ENCODE data around the gene TMEM158.

The TMEM158 gene

DNA sequence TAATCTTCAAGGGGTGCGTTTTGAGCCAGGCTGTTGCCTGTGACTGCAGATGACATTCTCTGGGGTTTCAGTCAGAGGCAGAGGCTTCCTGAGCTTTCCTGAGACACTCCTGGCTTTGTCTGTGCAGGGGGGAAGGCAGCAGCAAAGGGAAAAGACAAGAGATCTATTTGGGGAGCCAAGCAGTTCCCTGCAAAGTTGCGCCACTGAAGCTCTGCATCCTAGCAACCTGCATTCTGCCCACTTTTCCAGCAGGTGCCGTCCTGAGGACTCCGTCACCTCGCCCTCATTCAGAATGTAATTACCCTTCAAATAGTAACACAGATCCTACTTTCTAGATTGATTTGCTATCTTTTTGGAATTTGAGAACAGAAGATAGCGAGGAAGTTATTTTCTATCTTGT is 1.9 kb upstream of the TMEM158 start:
- no peak for DNase-seq

- no peak for DNase-seq
Observed at GRCh38 chr3:45227071-45227820, 1.2 kb upstream of the TMEM158 start.

DNA sequence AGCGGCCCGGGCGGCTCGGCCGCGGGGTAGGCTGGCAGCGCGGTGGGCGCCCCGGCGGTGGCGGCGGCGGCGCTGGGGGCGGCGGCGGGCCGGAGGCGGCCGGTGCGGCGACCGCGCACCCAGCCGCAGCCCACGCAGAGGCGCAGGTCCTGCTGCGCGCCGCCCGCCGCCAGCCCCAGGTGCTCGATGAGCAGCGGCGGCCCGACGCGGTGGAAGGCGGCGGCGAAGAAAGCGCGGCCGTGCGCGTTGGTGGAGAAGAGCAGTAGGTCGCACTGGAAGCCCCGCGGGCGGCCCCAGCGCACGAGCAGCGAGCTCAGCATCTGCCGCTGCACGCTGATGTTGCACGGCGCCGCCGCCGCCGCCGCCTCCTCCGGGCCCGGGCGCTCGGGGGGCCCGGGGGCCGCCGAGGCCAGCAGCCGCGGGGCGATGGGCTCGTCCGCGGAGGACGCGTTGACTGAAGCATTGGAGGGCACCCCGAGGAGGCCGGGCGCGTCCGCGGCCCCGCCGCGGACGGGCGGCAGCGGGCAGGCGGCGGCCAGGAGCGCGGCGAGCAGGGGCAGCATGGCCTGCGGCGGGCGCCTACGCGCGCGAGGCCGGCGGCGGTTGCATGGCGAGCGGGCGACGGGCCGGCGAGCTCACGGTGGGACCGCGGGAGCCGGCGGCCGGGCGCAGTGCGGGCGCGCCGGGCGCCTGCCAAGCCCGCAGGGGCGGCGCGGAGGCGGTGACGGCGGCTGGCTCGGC is 452 bp downstream of the TMEM158 start:
- DNase-seq, result peak; percentile 49

GRCh38 chr3:45224824-45225464 is 1.1 kb downstream of the TMEM158 start:
- DNase-seq, result peak; percentile 12

DNA sequence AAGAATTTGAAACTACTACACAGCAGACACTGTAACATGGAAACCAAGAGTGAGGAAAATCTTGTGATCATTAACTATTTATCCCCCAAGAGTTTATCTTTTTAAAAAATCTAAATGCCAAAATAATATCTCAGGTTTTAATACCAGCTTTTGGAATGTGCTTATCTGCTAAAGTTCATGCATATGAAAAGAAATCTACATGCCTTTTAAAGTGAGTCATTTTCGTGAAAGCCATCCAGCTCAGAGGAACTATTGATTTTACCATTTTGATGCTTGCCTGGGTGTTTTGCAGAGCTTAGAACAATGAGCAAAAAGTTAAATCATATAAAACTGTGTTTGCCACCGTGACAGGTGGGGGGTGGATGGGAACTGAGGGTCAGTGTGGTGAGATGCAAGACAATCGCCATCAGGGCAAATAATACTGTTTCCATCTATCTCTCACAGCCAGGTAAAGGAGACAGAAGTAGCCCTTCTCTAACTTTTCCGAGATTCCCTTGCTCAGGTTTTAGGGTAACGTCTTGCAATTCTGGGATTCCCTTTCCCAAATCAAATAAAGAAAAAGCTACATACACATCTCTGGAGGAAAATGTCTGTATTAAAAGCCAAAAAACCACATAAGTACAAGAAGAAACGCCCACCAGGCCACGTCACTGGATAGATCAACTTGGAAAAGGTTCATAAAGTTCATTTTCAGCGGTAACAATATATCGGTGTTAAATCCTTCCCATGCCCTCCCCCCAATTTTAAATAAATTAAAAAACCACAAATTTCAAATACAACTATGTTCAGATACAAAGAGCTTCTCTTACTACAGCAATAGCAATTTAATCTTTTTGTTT is 2.0 kb downstream of the TMEM158 start:
- peak; percentile 17 for DNase-seq

GRCh38 chr3:45219694-45220093 is 6.4 kb downstream of the TMEM158 start:
- DNase-seq, result no peak

DNA sequence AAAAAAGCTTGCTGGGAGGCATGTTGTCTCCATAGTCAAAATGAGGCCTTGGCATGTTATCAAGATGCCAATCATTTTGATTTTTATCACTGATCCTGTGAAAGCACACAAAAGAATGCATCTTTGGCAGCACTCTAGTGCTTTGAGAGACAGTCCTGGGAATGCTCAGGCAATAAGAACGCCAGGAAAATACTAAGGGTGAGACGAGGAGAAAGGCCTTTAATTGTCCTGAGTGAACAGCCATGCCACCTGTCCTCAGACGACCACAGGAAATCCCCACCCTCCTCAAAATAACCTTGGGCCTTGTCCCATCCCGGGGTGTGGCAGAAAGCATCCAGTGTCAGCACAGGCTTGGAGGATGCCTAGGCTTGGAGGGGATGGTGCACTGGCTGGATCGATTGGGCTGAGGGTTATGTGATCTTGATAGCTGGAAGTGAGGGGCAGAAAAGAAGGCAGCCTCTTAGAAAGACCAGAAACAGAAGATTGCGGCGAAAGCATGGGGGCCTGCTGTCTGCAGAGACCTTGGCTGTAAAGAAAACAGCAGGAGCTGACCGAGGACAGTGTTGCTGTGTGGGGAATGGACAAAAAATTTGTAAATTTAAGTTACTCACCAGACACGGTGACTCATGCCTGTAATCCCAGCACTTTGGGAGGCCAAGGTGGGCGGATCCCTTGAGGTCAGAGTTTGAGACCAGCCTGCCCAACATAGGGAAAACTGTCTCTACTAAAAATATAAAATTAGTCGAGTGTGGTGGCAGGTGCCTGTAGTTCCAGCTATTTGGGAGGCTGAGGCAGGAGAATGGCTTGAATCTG is 7.3 kb downstream of the TMEM158 start:
- no peak for DNase-seq

DNA sequence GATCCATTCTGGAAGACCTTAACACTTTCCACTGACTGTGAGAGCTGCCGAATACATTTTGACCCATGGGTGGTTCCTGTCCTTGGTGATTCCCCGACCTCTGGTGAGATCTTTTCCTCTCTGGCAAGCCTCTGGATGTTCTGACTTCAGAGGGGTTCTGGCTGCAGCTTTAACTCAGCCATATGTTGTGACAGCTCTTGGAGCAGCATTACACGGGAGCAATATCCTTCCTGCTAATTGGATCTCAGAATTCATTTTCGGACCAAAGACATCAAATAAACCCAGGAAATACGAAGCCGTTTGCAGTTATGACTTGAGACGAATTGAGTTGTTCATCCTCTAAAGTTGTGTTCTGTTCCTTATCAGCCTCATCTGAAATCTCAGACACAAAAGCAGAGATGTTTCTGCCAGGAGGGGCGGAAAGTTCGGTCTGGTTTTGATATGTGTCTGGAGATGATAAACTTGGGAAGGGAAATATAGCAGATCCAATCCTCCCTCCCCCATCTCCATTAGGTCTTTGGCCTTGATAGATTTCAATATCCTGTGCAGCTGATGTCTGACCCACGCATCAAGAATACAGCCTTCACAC is 10.0 kb downstream of the TMEM158 start:
- DNase-seq, result no peak

- DNase-seq, result no peak
Observed at GRCh38 chr3:45215466-45215865, 10.6 kb downstream of the TMEM158 start.

- DNase-seq, result no peak
Observed at GRCh38 chr3:45214061-45214680, 11.9 kb downstream of the TMEM158 start.

DNA sequence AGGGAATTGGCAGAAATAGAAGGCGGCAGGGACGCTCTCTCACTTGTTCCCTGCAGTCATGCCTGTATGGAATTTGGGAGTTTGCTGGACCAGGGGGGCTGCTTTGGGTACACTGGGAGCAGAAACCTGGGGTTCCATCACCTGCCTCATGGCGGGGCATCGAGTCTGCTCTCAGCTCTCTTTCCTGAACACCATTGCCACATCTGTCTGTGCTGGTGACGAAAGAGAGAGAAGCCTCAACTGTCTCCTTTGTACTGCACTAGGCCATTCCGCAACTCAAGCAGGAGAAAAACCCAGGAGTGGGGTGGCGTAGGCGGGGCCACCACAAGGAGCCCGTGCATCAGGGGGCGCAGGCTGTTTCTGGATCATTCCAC is 14.0 kb downstream of the TMEM158 start:
- DNase-seq, result no peak

DNA sequence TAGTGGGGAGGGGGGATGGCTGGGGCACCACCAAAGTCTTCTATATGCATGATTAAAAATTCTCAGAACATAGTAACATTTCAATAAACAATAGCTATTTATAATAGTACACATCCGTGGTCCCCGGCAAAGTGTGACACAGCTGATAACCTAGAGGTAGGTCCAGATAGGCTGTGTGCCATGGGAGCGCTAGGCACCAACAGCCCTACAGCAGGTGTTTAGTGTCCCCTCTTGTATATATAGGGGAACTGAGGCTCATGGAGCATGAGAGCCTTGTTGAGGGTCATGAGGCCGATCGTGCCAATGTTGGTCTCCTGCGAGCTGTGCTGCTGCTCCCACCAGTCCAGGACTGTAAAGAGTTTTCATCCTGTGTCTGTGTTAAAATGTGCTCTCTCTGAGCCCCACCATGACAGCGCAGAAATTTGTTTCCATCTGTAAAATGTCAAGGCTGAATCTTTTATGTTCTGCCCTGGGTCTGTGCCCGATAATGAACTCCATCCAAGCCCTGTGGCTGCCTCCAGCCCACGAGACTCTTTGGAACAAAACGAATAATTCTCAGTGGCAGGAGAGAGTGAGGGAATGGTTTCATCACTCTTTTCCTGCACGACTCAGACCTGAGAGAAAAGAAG is 14.5 kb downstream of the TMEM158 start:
- no peak for DNase-seq

- peak; percentile 83 for DNase-seq
Observed at GRCh38 chr3:45210308-45211041, 15.6 kb downstream of the TMEM158 start.

GRCh38 chr3:45209526-45209925 is 16.6 kb downstream of the TMEM158 start:
- no peak for DNase-seq

GRCh38 chr3:45208586-45208985 is 17.5 kb downstream of the TMEM158 start:
- DNase-seq, result no peak

DNA sequence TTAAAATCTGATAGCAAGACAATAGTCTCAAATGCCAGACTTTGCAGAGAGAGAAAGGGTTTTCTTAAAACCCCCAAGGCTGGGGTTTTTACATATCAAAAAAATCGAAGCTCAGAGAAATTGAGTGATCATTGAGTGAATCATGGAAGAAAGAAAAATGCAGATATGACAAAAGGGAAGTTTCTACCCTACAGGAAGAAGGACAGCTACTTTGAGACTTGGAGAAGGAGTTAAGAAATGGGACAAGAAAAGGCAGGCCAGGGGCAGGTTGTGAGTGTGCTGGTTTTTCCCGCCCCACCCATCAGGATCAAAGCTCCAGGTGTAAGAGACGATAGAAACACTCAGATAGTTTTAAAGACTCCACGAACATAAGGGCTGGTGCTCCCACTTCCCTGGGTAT is 18.6 kb downstream of the TMEM158 start:
- no peak for DNase-seq

DNA sequence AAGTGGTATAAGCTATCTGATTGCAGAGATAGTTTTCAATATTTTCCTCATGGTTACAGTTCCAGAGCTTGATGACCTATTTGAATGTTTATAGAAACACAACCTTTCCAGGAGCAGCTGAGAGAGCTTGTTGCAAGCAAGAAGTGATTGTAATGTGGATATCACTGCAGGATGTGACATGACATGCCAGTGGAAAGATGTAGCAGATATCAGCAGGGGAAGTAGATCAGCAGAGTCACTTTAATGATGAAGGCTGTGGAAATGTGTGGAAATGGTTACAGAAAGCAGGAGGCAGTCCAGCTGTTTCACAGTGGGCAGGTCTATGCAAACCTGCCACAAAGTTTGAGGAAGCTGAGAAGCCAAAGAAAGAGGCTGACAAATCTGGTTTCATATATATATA is 21.0 kb downstream of the TMEM158 start:
- DNase-seq, result no peak

DNA sequence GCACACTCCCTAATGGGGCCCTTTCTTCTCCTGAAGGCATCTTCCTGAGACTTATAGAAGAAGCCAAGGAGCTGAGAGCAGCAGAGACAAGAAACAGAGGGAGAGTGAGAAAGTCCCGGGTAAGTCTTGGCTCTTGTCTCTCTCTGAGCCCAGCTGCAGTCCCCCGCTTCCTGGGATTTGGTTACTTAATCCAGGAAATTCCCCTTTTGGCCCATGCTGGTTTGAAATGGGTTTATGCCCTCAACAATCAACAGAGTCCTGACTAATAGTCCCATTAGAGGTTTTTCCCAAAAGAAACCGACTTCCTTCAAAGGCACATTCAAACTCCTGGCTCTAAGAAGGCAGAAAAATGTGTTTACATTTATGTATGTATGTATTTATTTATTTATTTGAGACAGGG is 22.0 kb downstream of the TMEM158 start:
- no peak for DNase-seq

DNA sequence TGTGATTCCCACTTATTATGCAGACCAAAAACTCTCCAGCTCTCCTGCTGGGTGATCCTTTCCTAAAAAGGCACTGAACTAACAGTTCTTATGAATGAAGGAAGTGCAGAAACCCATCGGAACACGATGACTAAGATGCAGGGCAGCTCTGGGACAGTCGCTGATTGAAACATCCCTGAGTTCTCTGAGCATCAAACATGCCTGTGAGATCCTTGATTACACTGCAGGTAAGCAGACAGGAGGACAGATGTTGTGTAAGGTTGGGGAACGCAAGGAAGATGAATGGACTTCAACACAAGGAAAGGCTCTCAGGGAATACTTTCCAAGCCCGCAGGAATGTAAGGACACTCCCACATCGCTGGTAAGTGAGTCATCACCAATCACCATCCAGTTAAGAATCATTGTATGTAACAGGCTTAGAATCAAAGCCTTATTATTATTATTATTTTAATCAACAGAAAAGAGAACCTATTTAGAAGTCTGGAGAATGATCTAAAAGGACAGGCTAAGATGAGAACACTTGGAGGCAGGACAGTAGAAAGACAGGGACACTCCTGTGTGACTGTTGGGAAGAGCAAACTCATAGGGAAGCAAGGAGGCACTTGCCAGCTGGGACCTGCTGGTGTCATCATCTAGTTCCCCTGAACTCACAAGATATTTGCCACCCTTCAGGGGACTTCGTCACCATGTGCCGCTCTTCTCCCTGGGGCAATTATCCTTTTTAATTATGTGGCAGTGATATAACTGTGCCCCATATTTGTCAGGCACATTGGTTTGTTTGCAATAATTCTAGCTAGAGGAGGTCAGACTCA is 26.0 kb downstream of the TMEM158 start:
- no peak for DNase-seq

Measured in activated naive CD4-positive, alpha-beta T cell treated with anti-CD3 and anti-CD28 coated beads, Interleukin-2, amount 50 U/mL, for 16 hours (primary cell).